Left lung (tissue), 14 donors: ENCODE measurements around the gene ADGRL3. TPM values are rescaled to one million over a fixed set of nuclear protein-coding genes. Genes with fewer than 3 reads are reported as not detected.

Experiments used
- ATAC-seq: fragments of 200-7000 bp; cut with Tn5 transposase; one replicate; pipeline ENCODE4 v1.9.1; 2020; ENCODE audit warnings: moderate library complexity
- DNase-seq, 4 donors: peaks; one replicate each; pipeline ENCODE4 v3.0.0-alpha.2; 2013 to 2020
- H3K27ac ChIP-seq, 2 donors: fragments of 200-600 bp; sonication (generic) in 1 of 2; one replicate each; pipeline versions ENCODE4 v1.5.0 to v1.8.0; 2020 to 2021
- H3K27me3 ChIP-seq, 2 donors: fragments of 200-600 bp; sonication (generic) in 1 of 2; one replicate each; pipeline versions ENCODE4 v1.5.0 to v1.8.0; 2020 to 2021
- H3K36me3 ChIP-seq, 2 donors: fragments of 200-600 bp; sonication (generic) in 1 of 2; one replicate each; pipeline versions ENCODE4 v1.5.0 to v1.8.0; 2020 to 2021
- H3K4me1 ChIP-seq, 2 donors: fragments of 200-600 bp; one replicate each; pipeline ENCODE4 v1.8.0; 2021
- H3K4me3 ChIP-seq, 2 donors: fragments of 200-600 bp; sonication (generic) in 1 of 2; one replicate each; pipeline versions ENCODE4 v1.5.0 to v1.8.0; 2020 to 2021; ENCODE audit warnings: mild to moderate bottlenecking in 1 of 2
- H3K9me3 ChIP-seq, 2 donors: fragments of 200-600 bp; sonication (generic) in 1 of 2; one replicate each; pipeline versions ENCODE4 v1.5.0 to v1.8.0; 2020 to 2021
- CTCF ChIP-seq, 2 donors: fragments of 200-600 bp; sonication (generic) in 1 of 2; IDR thresholded peaks; one replicate each; pipeline versions ENCODE4 v1.5.0 to v1.8.0; 2021; ENCODE audit warnings: antibody characterized with exemption in 2 of 2
- intact Hi-C, 2 donors: fragments of 100-400 bp; cut with DNase I; formaldehyde crosslinking; loops; one replicate each; pipeline versions ENCODE4 v1.11.2 to v1.14.2; 2022
- long read RNA-seq, 12 donors: library from polyadenylated mRNA in 2 of 12; unstranded in 2 of 12; transcript quantifications; one replicate each; pipeline ENCODE4 v2.0.0 and lab custom pipeline, GENCODE V29; 2019 to 2026
- polyA plus RNA-seq, 6 donors: library from polyadenylated mRNA; unstranded; fragments of 120-200 nt; gene quantifications; one replicate each; pipeline ENCODE4 v1.2.1, GENCODE V29; 2013; ENCODE audit not compliant: insufficient read length in 6 of 6
- total RNA-seq, 2 donors: library from RNA; stranded (reverse); fragmentation: NEBNext Ultra II Directional; extraction: Animal tissue kit (Norgen Biotek cat#: 25700); gene quantifications; one replicate each; pipeline ENCODE4 v1.2.1, GENCODE V29; 2021
- donor health status: DM: no; HTN: yes; CAD: no.
- donor health status: DM: no; HTN: no; CAD: no.

The ADGRL3 gene
- total RNA-seq (1 to 10 TPM; 2.7 to 8.0 TPM), polyA plus RNA-seq (10 to 100 TPM; 17.5 to 23.4 (median 21.4) TPM)
- long read RNA-seq, donor 1 = 0 reads
- long read RNA-seq, donor 2 = 0 reads
- long read RNA-seq, donor 3 = 0 reads
- long read RNA-seq, donor 4 = 0 reads
- long read RNA-seq, donor 5, partial matches to known transcripts = 13 of 13 reads
- long read RNA-seq, donor 5, other reads (novel, unspliced or antisense) = 0 of 13 reads
- long read RNA-seq, donor 6 = 0 reads
- long read RNA-seq, donor 7 = 0 reads
- long read RNA-seq, donor 8 = 0 reads
- long read RNA-seq, donor 9 = 0 reads
- long read RNA-seq, donor 10 = 0 reads
- long read RNA-seq, donor 11, partial matches to known transcripts = 182 of 182 reads
- long read RNA-seq, donor 11, other reads (novel, unspliced or antisense) = 0 of 182 reads
- long read RNA-seq, donor 12 = 0 reads

GRCh38 chr4:61200187-61200915, at the start of gene ADGRL3:
TSS of gene ADGRL3 (plus strand) at chr4:61200326.
- Histone ChIP-seq H3K4me3 (peak within 1 kb of the TSS; percentile 36 to 47), H3K36me3 (no peaks in the 10 kb centered on the region), H3K27ac (peak within 1 kb of the TSS in 1 of 2 donors; percentile 41), H3K27me3 (peaks cover 43 to 55% of the 10 kb centered on the region in 2 donors), H3K4me1 (peaks cover 0 to 4% of the 10 kb centered on the region in 2 donors), H3K9me3 (no peaks in the 10 kb centered on the region)
- TF ChIP-seq CTCF (IDR thresholded peaks at IDR 0.05) = no peak
- ATAC-seq = peak; percentile 66
- DNase-seq = peak; percentile 32 to 82 (median 76)
- intact Hi-C loops = no loop called here

DNA sequence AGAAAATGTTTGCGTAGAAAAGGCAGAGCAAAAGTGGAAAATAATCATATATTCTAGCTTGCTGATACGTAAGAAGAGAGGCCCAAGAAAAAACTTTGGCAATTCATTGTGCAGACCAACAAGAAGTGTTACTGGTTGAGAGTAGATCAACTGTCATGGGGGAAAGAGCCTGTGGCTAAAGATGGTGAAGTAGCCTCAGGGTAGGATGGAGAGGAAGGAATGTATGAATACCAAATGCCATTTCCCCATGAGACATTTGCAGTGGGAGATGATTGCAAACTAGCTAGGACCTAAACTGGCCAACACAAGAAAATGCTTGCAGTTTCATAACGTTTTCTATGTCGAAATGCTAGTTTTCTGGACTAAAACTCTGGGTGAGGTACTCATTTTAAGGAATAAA, 47.7 kb upstream of the ADGRL3 start:
- no peak for TF ChIP-seq CTCF (IDR thresholded peaks at IDR 0.05)
- DNase-seq = no peak
- Histone ChIP-seq H3K27me3 (no peaks in the 10 kb centered on the region), H3K4me1 (no peaks in the 10 kb centered on the region), H3K4me3 (no peak overlapping the region), H3K27ac (no peak overlapping the region), H3K36me3 (no peaks in the 10 kb centered on the region), H3K9me3 (no peaks in the 10 kb centered on the region)
- intact Hi-C loops = no loop called here
- ATAC-seq = peak; percentile 15

GRCh38 chr4:61160478-61160877, 39.6 kb upstream of the ADGRL3 start:
- no peak for TF ChIP-seq CTCF (IDR thresholded peaks at IDR 0.05)
- DNase-seq (no peak), ATAC-seq (no peak)
- Histone ChIP-seq H3K4me1 (no peaks in the 10 kb centered on the region), H3K4me3 (no peak overlapping the region), H3K27ac (no peak overlapping the region), H3K9me3 (no peaks in the 10 kb centered on the region), H3K27me3 (no peaks in the 10 kb centered on the region), H3K36me3 (no peaks in the 10 kb centered on the region)
- intact Hi-C loops = no loop called here

DNA sequence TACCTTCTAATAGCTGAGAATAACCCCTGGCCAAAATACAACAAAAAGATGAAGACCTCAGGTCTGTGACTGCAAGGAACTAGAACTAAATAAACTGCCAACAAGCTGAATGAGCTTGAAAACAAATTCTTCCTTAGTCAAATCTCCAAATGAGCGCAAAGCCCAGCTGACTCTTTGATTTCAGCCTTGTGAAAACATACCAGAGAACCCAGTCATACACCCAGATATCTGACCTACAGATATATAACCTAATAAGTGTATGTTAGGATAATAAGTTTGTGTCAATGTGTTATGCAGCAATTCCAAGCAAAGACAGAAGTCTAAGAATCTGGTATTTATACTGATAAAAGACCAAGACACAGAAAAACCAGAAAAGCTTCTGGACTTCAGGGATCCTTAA, 38.0 kb upstream of the ADGRL3 start:
- no peaks in the 10 kb centered on the region for H3K9me3 ChIP-seq
- no peak for ATAC-seq
- no peak overlapping the region for H3K27ac ChIP-seq
- no peak for TF ChIP-seq CTCF (IDR thresholded peaks at IDR 0.05)
- no peaks in the 10 kb centered on the region for H3K4me1 ChIP-seq
- no peaks in the 10 kb centered on the region for H3K36me3 ChIP-seq
- H3K4me3 ChIP-seq = no peak overlapping the region
- DNase-seq = no peak
- H3K27me3 ChIP-seq = no peaks in the 10 kb centered on the region
- intact Hi-C loops = no loop called here

DNA sequence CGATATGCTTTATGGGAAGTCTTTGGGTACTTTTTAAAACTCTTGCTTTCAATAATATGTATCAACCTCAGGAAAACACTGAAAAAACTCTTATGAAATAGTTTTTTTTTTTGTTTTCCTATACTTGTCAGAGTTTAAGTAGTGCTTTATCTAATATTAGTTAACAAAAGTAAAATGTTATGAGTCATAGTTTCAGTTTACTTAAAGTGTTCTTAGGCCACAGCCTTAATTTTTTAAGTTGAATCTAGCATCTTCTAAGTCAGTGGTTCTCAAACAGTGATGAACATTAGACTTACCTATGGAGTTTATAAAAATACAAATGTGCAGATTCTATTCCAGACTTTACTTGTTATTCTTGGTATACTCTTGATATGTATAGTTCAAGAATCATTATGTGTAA, 26.3 kb upstream of the ADGRL3 start:
- H3K27ac ChIP-seq = no peak overlapping the region
- intact Hi-C loops = no loop called here
- DNase-seq (no peak), ATAC-seq (peak; percentile 71)
- no peaks in the 10 kb centered on the region for H3K36me3 ChIP-seq
- H3K4me1 ChIP-seq = no peaks in the 10 kb centered on the region
- H3K9me3 ChIP-seq = no peaks in the 10 kb centered on the region
- H3K4me3 ChIP-seq = no peak overlapping the region
- H3K27me3 ChIP-seq = no peaks in the 10 kb centered on the region
- TF ChIP-seq CTCF (IDR thresholded peaks at IDR 0.05) = no peak
